Fibroblast of mammary gland (primary cell): ENCODE data around the gene PLXNA4.

Experiments
- DNase-seq: peaks from one replicate; pipeline ENCODE4 v3.0.0-alpha.2; 2010; ENCODE audit warnings: low read depth
- H3K4me3 ChIP-seq: 2 replicates; pipeline ENCODE4 v1.5.1; 2011; ENCODE audit warnings: low read depth, mild to moderate bottlenecking, low read length, moderate library complexity; ENCODE audit not compliant: control insufficient read depth
- CTCF ChIP-seq: conservative IDR thresholded peaks from 2 replicates; pipeline ENCODE4 v1.5.1; 2011; ENCODE audit warnings: low read depth, low read length, inconsistent platforms; ENCODE audit not compliant: control insufficient read depth, insufficient read depth

Gene PLXNA4

GRCh38 chr7:132336797-132337196 is 239.5 kb downstream of the PLXNA4 start:
- TF ChIP-seq CTCF, result no peak
- DNase-seq, result no peak
- H3K4me3 ChIP-seq, result no peak overlapping the region

- TF ChIP-seq CTCF, result no peak
- no peak for DNase-seq
- no peak overlapping the region for H3K4me3 ChIP-seq
Observed at GRCh38 chr7:132333301-132333700, 243.0 kb downstream of the PLXNA4 start.

- TF ChIP-seq CTCF, result no peak
- H3K4me3 ChIP-seq, result no peak overlapping the region
- no peak for DNase-seq
Observed at GRCh38 chr7:132328760-132329159, 247.5 kb downstream of the PLXNA4 start.

- H3K4me3 ChIP-seq, result no peak overlapping the region
- no peak for TF ChIP-seq CTCF
- no peak for DNase-seq
Observed at GRCh38 chr7:132328047-132328620, 248.1 kb downstream of the PLXNA4 start.

- DNase-seq, result no peak
- no peak overlapping the region for H3K4me3 ChIP-seq
- no peak for TF ChIP-seq CTCF
Observed at GRCh38 chr7:132326878-132327589, 249.2 kb downstream of the PLXNA4 start.

GRCh38 chr7:132322970-132323369 is 253.3 kb downstream of the PLXNA4 start:
- DNase-seq, result no peak
- no peak for TF ChIP-seq CTCF
- H3K4me3 ChIP-seq, result no peak overlapping the region
